HEK293 (cell line): ENCODE results near the gene ZNF76.

Experiments used
- PATZ1 ChIP-seq: fragments of 450-650 bp; formaldehyde crosslinking; IDR thresholded peaks from 2 replicates; pipeline ENCODE4 v1.5.1; 2016; ENCODE audit warnings: missing biosample characterization, missing genetic modification characterization
- PRDM4 ChIP-seq: fragments of 450-650 bp; formaldehyde crosslinking; IDR thresholded peaks from 2 replicates; pipeline ENCODE4 v1.5.1; 2017; ENCODE audit warnings: missing biosample characterization, missing genetic modification characterization
- REST ChIP-seq: fragments of 450-650 bp; formaldehyde crosslinking; IDR thresholded peaks from 2 replicates; pipeline ENCODE4 v1.5.1; 2016; ENCODE audit warnings: missing biosample characterization, missing genetic modification characterization
- ZNF169 ChIP-seq: fragments of 450-650 bp; formaldehyde crosslinking; IDR thresholded peaks from 2 replicates; pipeline ENCODE4 v1.5.1; 2016; ENCODE audit warnings: missing biosample characterization, missing genetic modification characterization
- ZNF341 ChIP-seq: fragments of 450-650 bp; formaldehyde crosslinking; IDR thresholded peaks from 2 replicates; pipeline ENCODE4; 2016; ENCODE audit warnings: low read depth, missing biosample characterization, missing genetic modification characterization
- ZNF621 ChIP-seq: fragments of 450-650 bp; formaldehyde crosslinking; IDR thresholded peaks from 2 replicates; pipeline ENCODE4 v1.5.1; 2017; ENCODE audit warnings: missing biosample characterization, missing genetic modification characterization
- ZNF768 ChIP-seq: fragments of 450-650 bp; formaldehyde crosslinking; IDR thresholded peaks from 2 replicates; pipeline ENCODE4 v1.5.1; 2018; ENCODE audit warnings: missing biosample characterization, mild to moderate bottlenecking, missing genetic modification characterization
- ZSCAN16 ChIP-seq: fragments of 450-650 bp; formaldehyde crosslinking; IDR thresholded peaks from 2 replicates; pipeline ENCODE4 v1.5.1; 2016; ENCODE audit warnings: missing biosample characterization, missing genetic modification characterization
- TF ChIP-seq, protein P1 (sequence below): fragments of 450-650 bp; formaldehyde crosslinking; IDR thresholded peaks from 2 replicates; pipeline ENCODE4 v1.5.1; 2016; ENCODE audit warnings: missing biosample characterization, missing genetic modification characterization, low read depth
- TF ChIP-seq, protein P2 (sequence below): fragments of 450-650 bp; formaldehyde crosslinking; IDR thresholded peaks from 2 replicates; pipeline ENCODE4 v1.5.1; 2017; ENCODE audit warnings: missing biosample characterization, missing genetic modification characterization
- TF ChIP-seq, protein P3 (sequence below): fragments of 450-650 bp; formaldehyde crosslinking; IDR thresholded peaks from 2 replicates; pipeline ENCODE4 v1.5.1; 2016; ENCODE audit warnings: missing biosample characterization, missing genetic modification characterization
- TF ChIP-seq, protein P4 (sequence below): fragments of 450-650 bp; formaldehyde crosslinking; IDR thresholded peaks from 2 replicates; pipeline ENCODE4 v1.5.1; 2016; ENCODE audit warnings: missing biosample characterization, missing genetic modification characterization

The ZNF76 gene

DNA sequence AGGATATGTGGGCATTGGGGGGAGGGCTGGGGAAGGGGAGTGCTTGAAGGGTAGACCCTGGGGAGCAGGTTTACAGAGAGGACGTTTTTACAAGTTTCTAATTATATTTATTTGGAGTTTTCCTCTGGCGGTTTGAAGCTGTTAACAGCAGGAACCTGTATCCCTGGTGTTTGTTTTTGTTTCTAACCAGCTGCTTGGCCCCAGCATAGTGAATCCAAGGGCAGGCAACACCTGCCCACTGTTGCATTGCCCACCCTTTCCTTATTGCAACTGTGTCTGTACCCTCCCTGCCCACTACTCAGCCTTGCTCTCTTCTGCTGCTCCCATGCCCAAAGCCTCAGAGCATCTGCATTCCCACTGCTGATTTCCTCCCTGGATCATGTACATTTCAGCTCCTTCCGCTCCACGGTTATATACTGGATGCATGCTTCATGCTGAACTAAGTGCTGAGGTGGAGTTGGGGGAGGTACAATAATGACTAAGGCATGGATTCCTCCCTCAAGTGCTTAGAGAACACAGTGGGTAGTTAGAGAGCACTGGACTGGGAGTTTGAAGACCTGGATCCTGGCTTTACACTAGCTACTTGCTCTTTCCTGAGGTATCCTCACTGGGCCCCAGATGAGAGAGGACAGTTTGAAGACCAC is 39.7 kb upstream of the ZNF76 start (continued):
- TF ChIP-seq PRDM4 (tag by site-specific recombination) (no peak), REST (no peak), ZNF621 (no peak), ZNF341 (no peak), ZNF768 (tag by site-specific recombination) (no peak), ZNF169 (tag by site-specific recombination) (no peak), ZSCAN16 (tag by site-specific recombination) (peak; percentile 62; the same call in 1 of the 2 replicates), PATZ1 (tag by site-specific recombination) (no peak)
- TF ChIP-seq, protein P1, sequence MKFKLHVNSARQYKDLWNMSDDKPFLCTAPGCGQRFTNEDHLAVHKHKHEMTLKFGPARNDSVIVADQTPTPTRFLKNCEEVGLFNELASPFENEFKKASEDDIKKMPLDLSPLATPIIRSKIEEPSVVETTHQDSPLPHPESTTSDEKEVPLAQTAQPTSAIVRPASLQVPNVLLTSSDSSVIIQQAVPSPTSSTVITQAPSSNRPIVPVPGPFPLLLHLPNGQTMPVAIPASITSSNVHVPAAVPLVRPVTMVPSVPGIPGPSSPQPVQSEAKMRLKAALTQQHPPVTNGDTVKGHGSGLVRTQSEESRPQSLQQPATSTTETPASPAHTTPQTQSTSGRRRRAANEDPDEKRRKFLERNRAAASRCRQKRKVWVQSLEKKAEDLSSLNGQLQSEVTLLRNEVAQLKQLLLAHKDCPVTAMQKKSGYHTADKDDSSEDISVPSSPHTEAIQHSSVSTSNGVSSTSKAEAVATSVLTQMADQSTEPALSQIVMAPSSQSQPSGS (tag by site-specific recombination): no peak
- TF ChIP-seq, protein P2, sequence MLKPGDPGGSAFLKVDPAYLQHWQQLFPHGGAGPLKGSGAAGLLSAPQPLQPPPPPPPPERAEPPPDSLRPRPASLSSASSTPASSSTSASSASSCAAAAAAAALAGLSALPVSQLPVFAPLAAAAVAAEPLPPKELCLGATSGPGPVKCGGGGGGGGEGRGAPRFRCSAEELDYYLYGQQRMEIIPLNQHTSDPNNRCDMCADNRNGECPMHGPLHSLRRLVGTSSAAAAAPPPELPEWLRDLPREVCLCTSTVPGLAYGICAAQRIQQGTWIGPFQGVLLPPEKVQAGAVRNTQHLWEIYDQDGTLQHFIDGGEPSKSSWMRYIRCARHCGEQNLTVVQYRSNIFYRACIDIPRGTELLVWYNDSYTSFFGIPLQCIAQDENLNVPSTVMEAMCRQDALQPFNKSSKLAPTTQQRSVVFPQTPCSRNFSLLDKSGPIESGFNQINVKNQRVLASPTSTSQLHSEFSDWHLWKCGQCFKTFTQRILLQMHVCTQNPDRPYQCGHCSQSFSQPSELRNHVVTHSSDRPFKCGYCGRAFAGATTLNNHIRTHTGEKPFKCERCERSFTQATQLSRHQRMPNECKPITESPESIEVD (tag by site-specific recombination): peak; percentile 46; the same call in 1 of the 2 replicates
- TF ChIP-seq, protein P3, sequence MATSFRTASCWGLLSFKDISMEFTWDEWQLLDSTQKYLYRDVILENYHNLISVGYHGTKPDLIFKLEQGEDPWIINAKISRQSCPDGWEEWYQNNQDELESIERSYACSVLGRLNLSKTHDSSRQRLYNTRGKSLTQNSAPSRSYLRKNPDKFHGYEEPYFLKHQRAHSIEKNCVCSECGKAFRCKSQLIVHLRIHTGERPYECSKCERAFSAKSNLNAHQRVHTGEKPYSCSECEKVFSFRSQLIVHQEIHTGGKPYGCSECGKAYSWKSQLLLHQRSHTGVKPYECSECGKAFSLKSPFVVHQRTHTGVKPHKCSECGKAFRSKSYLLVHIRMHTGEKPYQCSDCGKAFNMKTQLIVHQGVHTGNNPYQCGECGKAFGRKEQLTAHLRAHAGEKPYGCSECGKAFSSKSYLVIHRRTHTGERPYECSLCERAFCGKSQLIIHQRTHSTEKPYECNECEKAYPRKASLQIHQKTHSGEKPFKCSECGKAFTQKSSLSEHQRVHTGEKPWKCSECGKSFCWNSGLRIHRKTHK (tag by site-specific recombination): no peak
- TF ChIP-seq, protein P4, sequence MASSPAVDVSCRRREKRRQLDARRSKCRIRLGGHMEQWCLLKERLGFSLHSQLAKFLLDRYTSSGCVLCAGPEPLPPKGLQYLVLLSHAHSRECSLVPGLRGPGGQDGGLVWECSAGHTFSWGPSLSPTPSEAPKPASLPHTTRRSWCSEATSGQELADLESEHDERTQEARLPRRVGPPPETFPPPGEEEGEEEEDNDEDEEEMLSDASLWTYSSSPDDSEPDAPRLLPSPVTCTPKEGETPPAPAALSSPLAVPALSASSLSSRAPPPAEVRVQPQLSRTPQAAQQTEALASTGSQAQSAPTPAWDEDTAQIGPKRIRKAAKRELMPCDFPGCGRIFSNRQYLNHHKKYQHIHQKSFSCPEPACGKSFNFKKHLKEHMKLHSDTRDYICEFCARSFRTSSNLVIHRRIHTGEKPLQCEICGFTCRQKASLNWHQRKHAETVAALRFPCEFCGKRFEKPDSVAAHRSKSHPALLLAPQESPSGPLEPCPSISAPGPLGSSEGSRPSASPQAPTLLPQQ (tag by site-specific recombination): 0 out of 2 replicates have a peak, but pooled peaks have one; percentile 14
